Activated T-helper 1 cell treated with anti-CD3 and anti-CD28 coated beads, Interleukin-12 subunit alpha, Interleukin-12 subunit beta, Interleukin-2, Interleukin-4 antibody, amounts not matched to agents 30 ng/mL and 10 ng/mL and 1 ng/mL, durations not matched to agents 14 hours and 24 hours and 36 hours (primary cell): ENCODE data around the gene CR1L. TPM values are rescaled to one million over a fixed set of nuclear protein-coding genes. Genes with fewer than 3 reads are reported as not detected.
"Not testable (repeated sequence)": the region's sequence is repeated elsewhere in the genome, so short reads cannot be mapped to it uniquely, and the experiment has no call there.

Experiments used
- DNase-seq: peaks from one replicate; pipeline ENCODE4 v3.0.0; 2021; ENCODE audit warnings: low spot score
- H3K27ac Mint-ChIP-seq: one replicate; pipeline ENCODE4 v1.8.0; 2021; ENCODE audit warnings: mild to moderate bottlenecking, mixed read lengths
- H3K27me3 Mint-ChIP-seq: one replicate; pipeline ENCODE4 v1.8.0; 2022; ENCODE audit warnings: mild to moderate bottlenecking, moderate library complexity, mixed read lengths; ENCODE audit not compliant: insufficient read depth
- H3K36me3 Mint-ChIP-seq: one replicate; pipeline ENCODE4 v1.8.0; 2021; ENCODE audit warnings: low read depth, mixed read lengths
- H3K4me1 Mint-ChIP-seq: one replicate; pipeline ENCODE4 v1.8.0; 2021; ENCODE audit warnings: low read depth, mixed read lengths
- H3K4me3 Mint-ChIP-seq: one replicate; pipeline ENCODE4 v1.8.0; 2021; ENCODE audit warnings: mild to moderate bottlenecking, moderate library complexity, mixed read lengths
- H3K9me3 Mint-ChIP-seq: one replicate; pipeline ENCODE4 v1.8.0; 2021; ENCODE audit warnings: mixed read lengths
- intact Hi-C: fragments of 100-400 bp; cut with micrococcal nuclease; formaldehyde crosslinking; loops from one replicate; pipeline ENCODE4 v1.15.1; 2024
- total RNA-seq: library from RNA; stranded (reverse); gene quantifications from 2 replicates; pipeline ENCODE4 v1.2.3, GENCODE V29; 2022

Gene CR1L
- total RNA-seq, 1 donor from 2014 or later: not detected

GRCh38 chr1:207633226-207633625, 11.7 kb upstream of the CR1L start:
- H3K27ac Mint-ChIP-seq: no peak overlapping the region

GRCh38 chr1:207633699-207634289, 11.1 kb upstream of the CR1L start:
- H3K27me3 Mint-ChIP-seq: peaks cover 13% of the 10 kb centered on the region
- H3K27ac Mint-ChIP-seq, H3K9me3 Mint-ChIP-seq, H3K4me1 Mint-ChIP-seq, H3K36me3 Mint-ChIP-seq, intact Hi-C loops, H3K4me3 Mint-ChIP-seq, DNase-seq: not testable (repeated sequence)

More at GRCh38 chr1:207633226-207633625, 11.7 kb upstream of the CR1L start:
- intact Hi-C loops: no loop called here
- H3K27me3 Mint-ChIP-seq: peaks cover 13% of the 10 kb centered on the region
- no peaks in the 10 kb centered on the region for H3K36me3 Mint-ChIP-seq
- H3K4me3 Mint-ChIP-seq: no peak overlapping the region
- DNase-seq: no peak
- H3K9me3 Mint-ChIP-seq: no peaks in the 10 kb centered on the region
- no peaks in the 10 kb centered on the region for H3K4me1 Mint-ChIP-seq

- intact Hi-C loops, H3K9me3 Mint-ChIP-seq: not testable (repeated sequence)
Measured at GRCh38 chr1:207634293-207634692, 10.6 kb upstream of the CR1L start.

DNA sequence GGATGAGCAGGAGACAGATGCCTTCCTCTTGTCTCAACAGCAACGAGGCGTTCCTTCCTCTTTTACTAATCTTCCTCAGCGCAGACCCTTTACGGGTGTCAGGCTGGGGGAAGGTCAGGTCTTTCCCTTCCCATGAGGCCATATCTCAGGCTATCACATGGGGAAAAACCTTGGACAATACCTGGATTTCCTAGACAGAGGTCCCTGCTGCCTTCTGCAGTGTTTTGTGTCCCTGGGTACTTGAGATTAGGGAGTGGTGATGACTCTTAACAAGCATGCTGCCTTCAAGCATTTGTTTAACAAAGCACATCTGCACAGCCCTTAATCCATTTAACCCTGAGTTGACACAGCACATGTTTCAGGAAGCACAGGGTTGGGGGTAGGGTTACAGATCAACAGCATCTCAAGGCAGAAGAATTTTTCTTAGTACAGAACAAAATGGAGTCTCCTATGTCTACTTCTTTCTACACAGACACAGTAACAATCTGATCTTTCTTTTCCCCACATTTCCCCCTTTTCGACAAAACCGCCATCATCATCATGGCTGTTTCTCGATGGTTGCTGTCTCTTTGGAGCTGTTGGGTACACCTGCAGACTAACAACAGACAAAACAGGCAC, 9.3 kb upstream of the CR1L start:
- H3K27ac Mint-ChIP-seq, H3K4me3 Mint-ChIP-seq, H3K9me3 Mint-ChIP-seq, DNase-seq, H3K4me1 Mint-ChIP-seq, H3K36me3 Mint-ChIP-seq, intact Hi-C loops: not testable (repeated sequence)
- peaks cover 17% of the 10 kb centered on the region for H3K27me3 Mint-ChIP-seq

More at GRCh38 chr1:207634293-207634692, 10.6 kb upstream of the CR1L start:
- DNase-seq, H3K36me3 Mint-ChIP-seq, H3K4me1 Mint-ChIP-seq, H3K4me3 Mint-ChIP-seq, H3K27ac Mint-ChIP-seq: not testable (repeated sequence)
- peaks cover 11% of the 10 kb centered on the region for H3K27me3 Mint-ChIP-seq

DNA sequence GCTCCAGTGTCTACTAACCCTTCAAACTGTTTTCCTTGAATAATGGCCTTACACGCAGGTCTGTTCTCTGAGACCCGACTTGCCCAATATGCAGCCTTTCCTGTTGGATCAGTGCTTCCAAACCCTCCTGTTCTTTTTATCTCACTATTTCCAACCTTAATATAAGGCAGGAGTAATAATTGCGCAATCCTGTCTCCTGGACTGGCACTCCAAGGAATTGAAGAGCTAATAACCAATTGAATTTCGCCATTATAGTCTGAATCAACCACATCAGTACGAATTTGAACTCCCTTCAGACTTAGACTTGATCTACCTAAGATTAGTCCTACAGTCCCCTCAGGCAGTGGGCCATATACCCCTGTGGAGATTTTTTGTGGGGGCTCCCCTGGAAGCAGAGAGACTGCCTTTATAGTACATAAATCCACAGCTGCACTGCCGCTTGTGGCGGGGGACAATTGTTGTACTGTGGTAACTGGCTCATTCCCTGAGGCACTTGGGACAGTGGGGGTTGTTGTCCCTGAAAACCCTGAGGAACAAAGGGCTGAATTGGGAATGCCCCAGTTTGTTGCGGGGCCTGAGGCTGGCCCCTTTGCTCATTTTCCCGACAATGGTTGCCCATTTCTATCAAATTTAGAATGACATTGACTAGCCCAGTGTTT, 6.3 kb upstream of the CR1L start:
- H3K36me3 Mint-ChIP-seq, DNase-seq, intact Hi-C loops, H3K4me3 Mint-ChIP-seq, H3K4me1 Mint-ChIP-seq, H3K9me3 Mint-ChIP-seq, H3K27ac Mint-ChIP-seq: not testable (repeated sequence)
- H3K27me3 Mint-ChIP-seq: peaks cover 28% of the 10 kb centered on the region

DNA sequence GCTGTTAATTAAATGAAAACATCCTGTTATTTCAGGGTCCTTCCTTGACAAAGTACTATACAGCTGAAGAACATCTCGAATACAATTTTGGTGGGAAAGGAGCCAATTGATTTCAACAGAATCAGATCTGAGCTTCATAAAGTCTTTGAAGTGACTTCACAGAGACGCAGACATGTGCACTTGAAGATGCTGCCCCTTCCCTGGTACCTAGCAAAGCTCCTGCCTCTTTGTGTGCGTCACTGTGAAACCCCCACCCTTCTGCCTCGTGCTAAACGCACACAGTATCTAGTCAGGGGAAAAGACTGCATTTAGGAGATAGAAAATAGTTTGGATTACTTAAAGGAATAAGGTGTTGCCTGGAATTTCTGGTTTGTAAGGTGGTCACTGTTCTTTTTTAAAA, 5.6 kb upstream of the CR1L start:
- H3K36me3 Mint-ChIP-seq, H3K27ac Mint-ChIP-seq, H3K4me1 Mint-ChIP-seq, H3K4me3 Mint-ChIP-seq, H3K9me3 Mint-ChIP-seq, DNase-seq, intact Hi-C loops: not testable (repeated sequence)
- H3K27me3 Mint-ChIP-seq: peaks cover 28% of the 10 kb centered on the region

DNA sequence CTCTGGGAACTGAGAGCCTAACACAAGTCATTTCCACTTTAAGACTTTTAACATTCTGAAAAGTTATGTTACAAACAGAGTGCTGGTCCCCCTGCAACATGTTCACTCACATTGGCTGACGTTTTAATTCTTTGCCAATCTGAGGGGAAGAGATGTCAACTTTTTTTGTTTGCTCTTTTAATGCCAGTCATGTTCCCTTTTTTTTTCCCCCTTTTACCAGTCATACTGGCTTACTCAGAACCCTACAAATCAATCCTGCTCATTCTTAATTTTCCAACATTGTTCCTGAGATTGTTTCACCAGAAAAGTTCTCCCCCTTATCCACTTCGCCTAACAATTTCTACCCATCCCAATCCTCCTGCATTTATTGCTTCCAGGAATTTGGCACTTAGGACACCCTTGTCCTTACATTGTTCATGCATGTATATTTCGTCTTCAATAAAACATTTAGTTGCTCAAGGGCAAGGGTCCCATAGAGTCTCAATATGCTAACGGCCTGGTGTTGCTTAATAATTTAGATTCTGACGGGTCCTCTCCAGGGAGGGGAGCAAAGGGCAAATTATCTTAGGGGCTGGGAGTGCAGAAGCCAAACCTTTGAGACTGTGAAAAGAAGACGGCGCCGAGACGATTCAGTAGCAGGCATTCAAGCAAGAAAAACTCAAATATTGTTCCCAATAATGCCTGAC, 624 bp upstream of the CR1L start:
- Mint-ChIP-seq H3K4me3 (peak overlapping the region; percentile 80), H3K36me3 (no peaks in the 10 kb centered on the region), H3K9me3 (no peaks in the 10 kb centered on the region), H3K4me1 (peaks cover 8% of the 10 kb centered on the region), H3K27ac (no peak overlapping the region), H3K27me3 (peaks cover 32% of the 10 kb centered on the region)
- intact Hi-C loops: loop anchor here (2.0 to 10.0 kb wide), 2 partner anchors 150 to 592 kb away; partner anchors contain the start of gene PFKFB2
- no peak for DNase-seq

GRCh38 chr1:207645635-207646081, 725 bp downstream of the CR1L start:
- H3K27ac Mint-ChIP-seq: no peak overlapping the region
- H3K4me3 Mint-ChIP-seq: no peak overlapping the region
- intact Hi-C loops: loop anchor here (1.0 to 10.0 kb wide), 4 partner anchors 107 to 593 kb away; partner anchors contain the start of genes CD46 and PFKFB2

GRCh38 chr1:207646171-207646570, 1.2 kb downstream of the CR1L start:
- no peak overlapping the region for H3K27ac Mint-ChIP-seq

More at GRCh38 chr1:207645635-207646081, 725 bp downstream of the CR1L start:
- Mint-ChIP-seq H3K9me3 (no peaks in the 10 kb centered on the region), H3K27me3 (peaks cover 24% of the 10 kb centered on the region), H3K36me3 (no peaks in the 10 kb centered on the region), H3K4me1 (peaks cover 8% of the 10 kb centered on the region)
- DNase-seq: no peak

DNA sequence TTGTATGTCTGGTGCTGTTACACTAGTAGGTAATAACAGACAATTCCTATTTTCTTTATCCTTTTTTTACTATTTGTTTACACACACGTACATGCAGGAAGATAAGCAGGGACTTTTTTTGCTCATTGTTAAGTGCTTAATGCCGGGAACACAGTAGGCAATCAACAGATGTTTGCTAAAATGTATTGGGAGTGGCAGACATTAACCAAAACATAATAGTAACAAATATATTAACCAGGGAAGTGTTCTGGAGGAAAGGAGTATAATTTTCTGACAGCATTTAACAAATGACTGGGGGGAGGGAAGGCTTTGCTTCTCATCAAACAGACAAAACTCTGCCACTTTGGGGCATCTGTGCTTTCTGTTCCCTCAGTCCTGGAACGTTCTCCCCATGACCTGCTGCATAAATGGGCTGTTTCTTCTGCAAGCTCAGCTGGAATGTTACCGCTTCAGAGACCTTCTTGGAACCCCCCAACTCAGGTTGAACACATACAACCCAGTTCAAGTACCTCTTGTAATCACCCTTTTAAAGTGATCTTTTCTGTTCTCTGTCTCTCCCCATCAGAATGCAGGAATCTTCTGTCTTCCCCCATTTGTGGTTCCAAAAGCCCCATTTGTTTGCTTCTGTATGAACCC, 2.1 kb downstream of the CR1L start:
- Mint-ChIP-seq H3K36me3 (no peaks in the 10 kb centered on the region), H3K4me1 (peaks cover 8% of the 10 kb centered on the region)
- DNase-seq: no peak

More at GRCh38 chr1:207646171-207646570, 1.2 kb downstream of the CR1L start:
- H3K9me3 Mint-ChIP-seq: no peaks in the 10 kb centered on the region
- intact Hi-C loops: loop anchor here (5.0 to 10.0 kb wide), 2 partner anchors 106 to 149 kb away; partner anchors contain the start of gene CD46
- H3K27me3 Mint-ChIP-seq: peaks cover 20% of the 10 kb centered on the region
- DNase-seq: no peak
- no peak overlapping the region for H3K4me3 Mint-ChIP-seq
- H3K4me1 Mint-ChIP-seq: peaks cover 8% of the 10 kb centered on the region
- H3K36me3 Mint-ChIP-seq: no peaks in the 10 kb centered on the region

GRCh38 chr1:207647671-207648333, 2.9 kb downstream of the CR1L start:
- intact Hi-C loops: loop anchor here (5.0 to 10.0 kb wide), 2 partner anchors 104 to 147 kb away; partner anchors contain the start of gene CD46
- Mint-ChIP-seq H3K27me3 (peaks cover 18% of the 10 kb centered on the region), H3K27ac (no peak overlapping the region), H3K9me3 (no peaks in the 10 kb centered on the region), H3K4me1 (peaks cover 8% of the 10 kb centered on the region), H3K36me3 (no peaks in the 10 kb centered on the region), H3K4me3 (no peak overlapping the region)
- DNase-seq: no peak

More for the DNA sequence above, 2.1 kb downstream of the CR1L start:
- Mint-ChIP-seq H3K4me3 (no peak overlapping the region), H3K9me3 (no peaks in the 10 kb centered on the region), H3K27ac (no peak overlapping the region), H3K27me3 (peaks cover 19% of the 10 kb centered on the region)
- intact Hi-C loops: loop anchor here (5.0 to 10.0 kb wide), 2 partner anchors 105 to 148 kb away; partner anchors contain the start of gene CD46
